ENCODE measurements around the gene DAZL. TPM values are rescaled to one million over a fixed set of nuclear protein-coding genes. Genes with fewer than 3 reads are reported as not detected.

DAZL gene
- total RNA-seq, 6 experiments from 2014 or later: not detected

DNA sequence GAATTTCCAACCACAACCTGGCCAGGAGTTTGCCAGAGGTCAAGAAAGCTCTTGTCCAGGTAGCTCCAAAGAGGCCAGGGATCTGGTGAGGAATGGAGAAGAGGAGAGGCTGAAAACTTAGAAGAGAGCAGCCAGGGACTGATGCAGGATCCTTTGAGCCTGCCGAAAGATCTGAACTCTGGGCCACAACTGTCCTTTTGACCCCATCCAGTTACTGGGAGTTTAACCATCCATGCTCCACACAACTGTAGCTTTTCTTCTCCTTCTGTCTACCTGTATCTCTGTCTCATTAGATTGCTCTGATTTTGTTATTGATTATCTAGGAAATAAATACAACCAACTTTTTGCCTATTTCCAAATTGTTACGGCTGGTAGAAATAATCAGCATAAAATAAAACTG, 36.7 kb downstream of the DAZL start:
- H3K36me3 ChIP-seq: no peaks in the 10 kb centered on the region
- no peak for TF ChIP-seq CTCF (IDR thresholded peaks at IDR 0.05)
- ATAC-seq: peak in 2 of 4 donors; percentile 44 to 56
- H3K9me3 ChIP-seq: no peaks in the 10 kb centered on the region
- H3K4me1 ChIP-seq: no peaks in the 10 kb centered on the region
- no peaks in the 10 kb centered on the region for H3K27me3 ChIP-seq
- no peak overlapping the region for H3K27ac ChIP-seq
- intact Hi-C loops (cut with DNase I): no loop called here
- no peak for DNase-seq
- no peak overlapping the region for H3K4me3 ChIP-seq
- 55% methylated on average over 2 of the region's 2 CpGs for WGBS (ENCODE audit: insufficient coverage, low coverage, low lambda C conversion rate, missing lambda C conversion rate)

DNA sequence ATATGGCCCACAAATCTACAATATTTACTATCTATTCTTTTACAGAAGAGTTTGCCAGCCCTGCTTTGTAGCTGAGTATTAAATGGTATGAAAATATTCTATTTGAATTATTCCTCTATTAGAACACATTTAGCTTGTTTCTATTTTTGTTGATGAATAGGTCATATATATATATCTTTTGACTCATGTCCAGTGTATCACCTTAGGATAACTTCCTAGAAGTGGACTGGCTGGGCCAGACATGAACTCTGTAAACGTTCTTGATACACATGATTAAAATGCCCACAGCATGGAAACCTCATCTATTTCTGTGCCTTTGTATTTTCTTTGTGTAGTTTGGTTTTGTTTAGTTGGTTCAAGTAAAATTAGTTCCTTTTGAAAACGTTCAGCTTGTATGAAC, 37.1 kb downstream of the DAZL start:
- Histone ChIP-seq H3K27me3 (no peaks in the 10 kb centered on the region), H3K9me3 (peaks cover 0 to 3% (median 0%) of the 10 kb centered on the region in 4 donors), H3K4me3 (no peak overlapping the region), H3K36me3 (no peaks in the 10 kb centered on the region), H3K4me1 (no peaks in the 10 kb centered on the region), H3K27ac (no peak overlapping the region)
- DNase-seq (no peak), ATAC-seq (no peak)
- TF ChIP-seq POLR2A (IDR thresholded peaks at IDR 0.05): no peak
- no peak for TF ChIP-seq CTCF (IDR thresholded peaks at IDR 0.05)
- 36% methylated on average over 2 of the region's 2 CpGs for WGBS (ENCODE audit: insufficient coverage, low coverage, low lambda C conversion rate, missing lambda C conversion rate)
- intact Hi-C loops (cut with DNase I): no loop called here

DNA sequence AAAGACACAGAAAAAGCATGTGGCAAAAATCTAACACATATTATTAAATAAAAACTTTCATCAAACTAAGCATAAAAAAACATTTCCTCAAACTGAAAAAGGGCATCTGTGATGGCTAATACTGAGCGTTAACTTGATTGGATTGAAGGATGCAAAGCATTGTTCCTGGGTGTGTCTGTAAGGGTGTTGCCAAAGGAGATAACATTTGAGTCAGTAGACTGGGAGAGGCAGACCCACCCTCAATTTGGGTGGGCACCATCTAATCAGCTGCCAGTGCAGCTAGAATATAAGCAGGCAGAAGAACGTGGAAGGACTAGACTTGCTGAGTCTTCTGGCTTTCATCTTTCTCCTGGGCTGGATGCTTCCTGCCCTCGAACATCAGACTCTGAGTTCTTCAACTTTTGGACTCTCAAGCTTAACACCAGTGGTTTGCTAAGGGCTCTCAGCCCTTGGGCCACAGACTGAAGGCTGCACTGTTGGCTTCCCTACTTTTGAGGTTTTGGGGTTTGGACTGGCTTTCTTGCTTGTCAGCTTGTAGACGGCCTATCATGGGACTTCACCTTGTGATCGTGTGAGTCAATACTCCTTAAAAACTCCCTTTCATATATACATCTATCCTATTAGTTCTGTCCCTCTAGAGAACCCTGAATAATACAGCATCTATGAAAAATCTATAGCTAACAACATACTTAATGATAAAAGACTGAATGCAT, 45.4 kb downstream of the DAZL start:
- no peaks in the 10 kb centered on the region for H3K27me3 ChIP-seq
- H3K36me3 ChIP-seq: no peaks in the 10 kb centered on the region
- WGBS (ENCODE audit: insufficient coverage, low coverage, low lambda C conversion rate, missing lambda C conversion rate): 78% methylated on average over 5 of the region's 5 CpGs
- no peak overlapping the region for H3K27ac ChIP-seq
- H3K4me1 ChIP-seq: no peaks in the 10 kb centered on the region
- H3K9me3 ChIP-seq: peaks cover 0 to 3% (median 0%) of the 10 kb centered on the region in 4 donors
- no peak for ATAC-seq
- intact Hi-C loops (cut with DNase I): loop anchor here in 1 of 2 donors (10.0 kb wide), 1 partner anchor 275 kb away; no protein-coding TSS in a partner anchor
- H3K4me3 ChIP-seq: no peak overlapping the region
- TF ChIP-seq POLR2A (IDR thresholded peaks at IDR 0.05) (no peak), CTCF (IDR thresholded peaks at IDR 0.05) (no peak)
- no peak for DNase-seq

- no peak overlapping the region for H3K27ac ChIP-seq
- H3K4me1 ChIP-seq: peaks cover 0 to 4% (median 0%) of the 10 kb centered on the region in 4 donors
- H3K4me3 ChIP-seq: no peak overlapping the region
- no peaks in the 10 kb centered on the region for H3K27me3 ChIP-seq
- intact Hi-C loops (cut with DNase I): loop anchor here in 1 of 2 donors (10.0 kb wide), 1 partner anchor 269 kb away; no protein-coding TSS in a partner anchor
- no peak for ATAC-seq
- TF ChIP-seq CTCF (IDR thresholded peaks at IDR 0.05) (no peak), POLR2A (IDR thresholded peaks at IDR 0.05) (no peak)
- no peak for DNase-seq
- H3K9me3 ChIP-seq: no peaks in the 10 kb centered on the region
- 52% methylated on average over 3 of the region's 4 CpGs for WGBS (ENCODE audit: insufficient coverage, low coverage, low lambda C conversion rate, missing lambda C conversion rate)
- no peaks in the 10 kb centered on the region for H3K36me3 ChIP-seq
Observed at GRCh38 chr3:16554126-16554525, 51.1 kb downstream of the DAZL start.

All from right lobe of liver (tissue), 6 donors.